ENCODE data around the gene CYP39A1.

The CYP39A1 gene

DNA sequence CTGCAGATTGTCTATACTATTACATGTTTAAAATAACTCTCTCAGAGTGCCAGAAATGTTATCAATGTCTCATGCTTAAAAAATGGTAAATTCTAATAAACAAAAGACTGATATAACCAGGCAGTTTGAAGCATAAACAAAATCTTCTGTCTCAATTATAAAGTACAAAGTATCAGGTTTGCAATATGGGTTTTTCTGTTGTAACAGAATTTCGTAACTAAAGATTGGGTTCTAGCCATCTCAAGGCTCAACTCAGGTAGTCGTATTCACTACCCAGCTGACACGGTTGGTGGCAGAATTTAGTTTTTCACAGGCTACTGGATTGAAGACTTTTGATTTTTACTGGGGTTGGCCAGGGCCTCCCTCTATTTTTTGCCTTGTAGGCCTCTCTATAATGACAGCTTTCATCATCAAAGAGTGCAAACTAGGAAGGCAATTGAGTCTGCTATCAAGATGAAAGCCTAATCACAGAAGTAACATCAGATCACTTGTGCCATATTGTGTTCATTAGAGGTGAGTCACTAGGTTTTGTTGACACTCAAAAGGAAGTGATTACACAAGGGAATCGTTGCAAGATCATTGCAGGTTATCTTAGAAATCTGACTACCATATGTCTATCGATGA, 3.6 kb downstream of the CYP39A1 start:
- no peak for TF ChIP-seq SIN3A (IDR thresholded peaks at IDR 0.05; ENCODE audit: borderline replicate concordance, insufficient read depth, low read length)
- TF ChIP-seq TAF1 (IDR thresholded peaks at IDR 0.05; ENCODE audit: borderline replicate concordance, insufficient read depth, low read length), result no peak
- TF ChIP-seq POLR2AphosphoS5 (IDR thresholded peaks at IDR 0.05; ENCODE audit: low read depth, low read length), result no peak
- TF ChIP-seq FOXP2 (optimal IDR thresholded peaks at IDR 0.05; ENCODE audit: borderline replicate concordance, extremely low read depth, extremely low read length, insufficient read depth), result no peak
- TF ChIP-seq, protein P1, sequence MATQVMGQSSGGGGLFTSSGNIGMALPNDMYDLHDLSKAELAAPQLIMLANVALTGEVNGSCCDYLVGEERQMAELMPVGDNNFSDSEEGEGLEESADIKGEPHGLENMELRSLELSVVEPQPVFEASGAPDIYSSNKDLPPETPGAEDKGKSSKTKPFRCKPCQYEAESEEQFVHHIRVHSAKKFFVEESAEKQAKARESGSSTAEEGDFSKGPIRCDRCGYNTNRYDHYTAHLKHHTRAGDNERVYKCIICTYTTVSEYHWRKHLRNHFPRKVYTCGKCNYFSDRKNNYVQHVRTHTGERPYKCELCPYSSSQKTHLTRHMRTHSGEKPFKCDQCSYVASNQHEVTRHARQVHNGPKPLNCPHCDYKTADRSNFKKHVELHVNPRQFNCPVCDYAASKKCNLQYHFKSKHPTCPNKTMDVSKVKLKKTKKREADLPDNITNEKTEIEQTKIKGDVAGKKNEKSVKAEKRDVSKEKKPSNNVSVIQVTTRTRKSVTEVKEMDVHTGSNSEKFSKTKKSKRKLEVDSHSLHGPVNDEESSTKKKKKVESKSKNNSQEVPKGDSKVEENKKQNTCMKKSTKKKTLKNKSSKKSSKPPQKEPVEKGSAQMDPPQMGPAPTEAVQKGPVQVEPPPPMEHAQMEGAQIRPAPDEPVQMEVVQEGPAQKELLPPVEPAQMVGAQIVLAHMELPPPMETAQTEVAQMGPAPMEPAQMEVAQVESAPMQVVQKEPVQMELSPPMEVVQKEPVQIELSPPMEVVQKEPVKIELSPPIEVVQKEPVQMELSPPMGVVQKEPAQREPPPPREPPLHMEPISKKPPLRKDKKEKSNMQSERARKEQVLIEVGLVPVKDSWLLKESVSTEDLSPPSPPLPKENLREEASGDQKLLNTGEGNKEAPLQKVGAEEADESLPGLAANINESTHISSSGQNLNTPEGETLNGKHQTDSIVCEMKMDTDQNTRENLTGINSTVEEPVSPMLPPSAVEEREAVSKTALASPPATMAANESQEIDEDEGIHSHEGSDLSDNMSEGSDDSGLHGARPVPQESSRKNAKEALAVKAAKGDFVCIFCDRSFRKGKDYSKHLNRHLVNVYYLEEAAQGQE (IDR thresholded peaks at IDR 0.05; ENCODE audit: insufficient read depth in 1 of 2, low read depth in 2 of 2, low read length in 2 of 2), result no peak

DNA sequence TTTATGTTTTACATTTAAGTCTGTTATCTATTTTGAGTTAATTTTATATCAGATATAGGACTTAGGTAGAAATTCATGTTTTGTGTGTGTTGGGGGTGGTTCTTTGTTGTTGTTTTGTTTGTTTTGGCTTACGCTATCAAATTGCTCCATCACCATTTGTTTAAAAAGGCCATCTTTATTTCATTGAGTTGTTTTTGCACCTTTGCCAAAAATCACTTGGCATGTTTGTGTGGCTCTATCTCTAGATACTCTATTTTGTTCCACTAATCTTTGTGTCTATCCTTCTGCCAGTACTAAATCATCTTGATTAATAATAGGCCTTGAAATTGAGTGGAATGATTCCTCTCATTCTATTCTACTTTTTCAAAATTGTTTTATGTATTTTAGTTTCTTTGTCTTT, 7.4 kb downstream of the CYP39A1 start:
- TF ChIP-seq TAF1 (IDR thresholded peaks at IDR 0.05; ENCODE audit: borderline replicate concordance, insufficient read depth, low read length), result no peak
- no peak for TF ChIP-seq FOXP2 (optimal IDR thresholded peaks at IDR 0.05; ENCODE audit: borderline replicate concordance, extremely low read depth, extremely low read length, insufficient read depth)
- TF ChIP-seq, protein P1 (IDR thresholded peaks at IDR 0.05; ENCODE audit: insufficient read depth in 1 of 2, low read depth in 2 of 2, low read length in 2 of 2), result no peak
- TF ChIP-seq POLR2AphosphoS5 (IDR thresholded peaks at IDR 0.05; ENCODE audit: low read depth, low read length), result no peak
- no peak for TF ChIP-seq SIN3A (IDR thresholded peaks at IDR 0.05; ENCODE audit: borderline replicate concordance, insufficient read depth, low read length)

DNA sequence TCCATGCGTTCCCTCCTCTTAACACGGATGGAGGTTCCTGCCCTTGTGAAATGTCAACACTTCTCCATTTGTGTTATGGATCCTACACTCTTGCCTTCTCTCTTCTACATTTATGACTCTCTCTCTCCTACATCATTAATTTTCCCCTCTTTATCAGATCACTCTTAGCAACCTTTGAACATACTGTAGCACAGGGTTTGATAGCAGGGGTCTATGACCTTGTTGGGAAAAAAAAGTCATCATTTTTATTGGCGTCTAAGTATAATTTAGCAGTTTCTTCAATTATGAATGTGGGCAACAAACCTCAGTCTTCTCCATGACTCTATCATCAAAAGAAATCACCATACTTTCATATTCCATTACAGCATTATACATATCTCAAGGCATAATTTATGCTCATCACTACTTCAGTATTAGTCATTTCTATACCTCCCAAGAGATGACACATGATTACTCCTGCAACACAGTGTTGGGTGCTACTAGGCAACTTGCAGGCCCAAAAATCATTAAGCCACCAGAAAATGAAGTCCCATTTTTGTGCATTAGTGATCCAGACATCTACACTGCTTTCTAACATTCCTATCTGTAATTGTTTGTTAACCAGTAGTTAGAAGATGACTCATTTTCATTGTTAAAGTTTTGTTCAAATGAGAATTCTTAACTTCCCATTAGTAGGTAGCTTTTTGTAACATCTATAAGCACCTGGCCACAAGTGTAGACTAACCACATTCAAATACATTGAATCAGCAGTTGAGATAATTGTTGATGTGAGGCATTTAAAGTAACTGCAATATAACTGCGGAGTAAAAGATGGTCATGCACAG, 9.5 kb downstream of the CYP39A1 start:
- TF ChIP-seq, protein P1 (IDR thresholded peaks at IDR 0.05; ENCODE audit: insufficient read depth in 1 of 2, low read depth in 2 of 2, low read length in 2 of 2), result no peak
- TF ChIP-seq POLR2AphosphoS5 (IDR thresholded peaks at IDR 0.05; ENCODE audit: low read depth, low read length) (no peak), SIN3A (IDR thresholded peaks at IDR 0.05; ENCODE audit: borderline replicate concordance, insufficient read depth, low read length) (no peak)

DNA sequence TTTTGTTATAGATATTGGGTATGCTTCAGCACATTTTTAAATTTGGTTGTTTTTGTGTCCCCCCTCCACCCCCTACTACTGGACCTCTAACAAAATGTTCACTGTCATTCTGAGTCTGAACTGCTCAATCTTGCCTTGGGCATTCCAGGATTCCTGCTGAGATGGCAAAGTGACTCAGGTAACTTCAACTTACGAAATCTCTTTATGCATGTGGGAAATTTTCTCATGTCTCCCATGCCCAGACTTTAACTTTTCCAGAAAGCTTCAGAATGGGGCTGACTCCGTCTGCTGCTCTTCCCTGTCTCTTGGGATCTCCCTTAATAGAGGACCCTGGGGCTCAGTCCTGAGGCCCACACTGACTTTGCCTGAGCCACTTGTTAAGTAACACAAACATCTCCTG, 14.0 kb downstream of the CYP39A1 start:
- no peak for TF ChIP-seq POLR2AphosphoS5 (IDR thresholded peaks at IDR 0.05; ENCODE audit: low read depth, low read length)
- TF ChIP-seq, protein P1 (IDR thresholded peaks at IDR 0.05; ENCODE audit: insufficient read depth in 1 of 2, low read depth in 2 of 2, low read length in 2 of 2), result no peak
- TF ChIP-seq TAF1 (IDR thresholded peaks at IDR 0.05; ENCODE audit: borderline replicate concordance, insufficient read depth, low read length), result no peak
- TF ChIP-seq SIN3A (IDR thresholded peaks at IDR 0.05; ENCODE audit: borderline replicate concordance, insufficient read depth, low read length), result no peak
- no peak for TF ChIP-seq FOXP2 (optimal IDR thresholded peaks at IDR 0.05; ENCODE audit: borderline replicate concordance, extremely low read depth, extremely low read length, insufficient read depth)
